CD14-positive monocyte (primary cell): ENCODE measurements around the gene TREX2. TPM values are rescaled to one million over a fixed set of nuclear protein-coding genes. Genes with fewer than 3 reads are reported as not detected.

Experiments used
- DNase-seq, 3 donors: peaks; one replicate each; pipeline ENCODE4 v3.0.0-alpha.2; 2011 to 2022
- H2AFZ ChIP-seq: 2 replicates; pipeline ENCODE4 v1.6.0; 2012; ENCODE audit warnings: mild to moderate bottlenecking, low read depth, low read length, inconsistent platforms; ENCODE audit not compliant: insufficient read depth, poor library complexity, severe bottlenecking
- H3K27ac ChIP-seq, 2 donors: 1 replicate in 1 of 2; 2 replicates in 1 of 2; pipeline ENCODE4 v1.5.1; 2012 to 2013; ENCODE audit warnings: low read length in 2 of 2, control low read depth in 1 of 2, inconsistent platforms in 1 of 2, low read depth in 1 of 2, mild to moderate bottlenecking in 1 of 2
- H3K27me3 ChIP-seq, 2 donors: one replicate each; pipeline versions ENCODE4 v1.6.0 to v1.6.1; 2011 to 2013; ENCODE audit warnings: low read length in 2 of 2; ENCODE audit not compliant: control insufficient read depth in 2 of 2, insufficient read depth in 2 of 2
- H3K36me3 ChIP-seq, 2 donors: replicated peaks in 1 of 2; 1 replicate in 1 of 2; 2 replicates in 1 of 2; pipeline versions ENCODE4 v1.5.1 to v1.6.1; 2012 to 2013; ENCODE audit warnings: low read length in 2 of 2, control low read depth in 1 of 2, inconsistent platforms in 1 of 2, mild to moderate bottlenecking in 1 of 2; ENCODE audit not compliant: insufficient read depth in 2 of 2, control insufficient read depth in 1 of 2
- H3K4me1 ChIP-seq, 2 donors: 1 replicate in 1 of 2; 2 replicates in 1 of 2; pipeline versions ENCODE4 v1.5.1 to v1.6.1; 2012 to 2013; ENCODE audit warnings: low read length in 2 of 2, control low read depth in 1 of 2, inconsistent platforms in 1 of 2, mild to moderate bottlenecking in 1 of 2, moderate library complexity in 1 of 2; ENCODE audit not compliant: insufficient read depth in 2 of 2, control insufficient read depth in 1 of 2
- H3K4me2 ChIP-seq: replicated peaks from 2 replicates; pipeline ENCODE3; 2012; ENCODE audit warnings: low read length, moderate library complexity, mild to moderate bottlenecking; ENCODE audit not compliant: poor library complexity, severe bottlenecking; ENCODE audit errors: extremely low read depth
- H3K4me3 ChIP-seq, 3 experiments: fragments of 200-600 bp in 1 of 3; sonication (generic) in 1 of 3; replicated peaks in 1 of 3; 1 replicate in 2 of 3; 2 replicates in 1 of 3; pipeline ENCODE4 v1.5.1; 2011 to 2013; ENCODE audit warnings: low read length in 3 of 3, mild to moderate bottlenecking in 3 of 3, control low read depth in 2 of 3, low read depth in 2 of 3, inconsistent platforms in 1 of 3, moderate library complexity in 1 of 3
- H3K79me2 ChIP-seq: 2 replicates; pipeline ENCODE4 v1.6.0; 2012; ENCODE audit warnings: mild to moderate bottlenecking, control low read depth, inconsistent platforms, low read length, moderate library complexity; ENCODE audit not compliant: insufficient read depth
- H3K9ac ChIP-seq: 2 replicates; pipeline ENCODE4 v1.6.0; 2017; ENCODE audit warnings: low read length, mild to moderate bottlenecking; ENCODE audit not compliant: insufficient read depth, poor library complexity, severe bottlenecking
- H3K9me3 ChIP-seq, 2 donors: replicated peaks in 1 of 2; 1 replicate in 1 of 2; 2 replicates in 1 of 2; pipeline versions ENCODE4 v1.5.1 to v1.6.1; 2012 to 2013; ENCODE audit warnings: low read length in 2 of 2, control low read depth in 1 of 2; ENCODE audit not compliant: control insufficient read depth in 1 of 2, insufficient read depth in 1 of 2
- H4K20me1 ChIP-seq: 2 replicates; pipeline ENCODE4 v1.6.0; 2012; ENCODE audit warnings: mild to moderate bottlenecking, low read length, control low read depth, moderate library complexity; ENCODE audit not compliant: insufficient read depth
- H3K27ac Mint-ChIP-seq, 7 donors: one replicate each; pipeline ENCODE4 v1.8.0; 2020; ENCODE audit warnings: mild to moderate bottlenecking in 7 of 7, mixed read lengths in 7 of 7, moderate library complexity in 6 of 7, inconsistent platforms in 2 of 7
- H3K27me3 Mint-ChIP-seq, 3 donors: one replicate each; pipeline ENCODE4 v1.8.0; 2021 to 2022; ENCODE audit warnings: low read depth in 3 of 3, mild to moderate bottlenecking in 3 of 3, mixed read lengths in 3 of 3, moderate library complexity in 3 of 3, inconsistent platforms in 1 of 3
- H3K36me3 Mint-ChIP-seq, 2 donors: one replicate each; pipeline ENCODE4 v1.8.0; 2020; ENCODE audit warnings: mixed read lengths in 2 of 2, inconsistent platforms in 1 of 2, mild to moderate bottlenecking in 1 of 2
- H3K4me1 Mint-ChIP-seq: one replicate; pipeline ENCODE4 v1.8.0; 2020; ENCODE audit warnings: mild to moderate bottlenecking, mixed read lengths
- H3K4me3 Mint-ChIP-seq, 2 donors: one replicate each; pipeline ENCODE4 v1.8.0; 2020; ENCODE audit warnings: mild to moderate bottlenecking in 2 of 2, mixed read lengths in 2 of 2, moderate library complexity in 1 of 2
- H3K9me3 Mint-ChIP-seq, 7 donors: one replicate each; pipeline ENCODE4 v1.8.0; 2020 to 2022; ENCODE audit warnings: mixed read lengths in 7 of 7, mild to moderate bottlenecking in 6 of 7, moderate library complexity in 6 of 7, inconsistent platforms in 2 of 7
- CTCF ChIP-seq: fragments of 200-600 bp; IDR thresholded peaks from one replicate; pipeline ENCODE4 v1.8.0; 2022; ENCODE audit warnings: antibody characterized with exemption, mild to moderate bottlenecking
- WGBS: methylation state at CpG from one replicate; pipeline ENCODE4 v1.1.5; 2013; ENCODE audit warnings: missing lambda C conversion rate; ENCODE audit not compliant: insufficient coverage; 5-methylcytosine and 5-hydroxymethylcytosine counted together
- intact Hi-C, 2 donors: fragments of 100-400 bp; cut with micrococcal nuclease; formaldehyde crosslinking; loops; one replicate each; pipeline versions ENCODE4 v1.15.0 to v1.15.1; 2023
- polyA plus RNA-seq, 3 donors: library from polyadenylated mRNA; depleted of rRNA in 1 of 3; unstranded in 2 of 3; stranded (reverse) in 1 of 3; fragments of 300-500 nt in 2 of 3; fragments of >200 nt in 1 of 3; fragmentation: Illumina TruSeq in 2 of 3; gene quantifications; 1 replicate in 2 of 3; 2 replicates in 1 of 3; pipeline ENCODE4 v1.2.3, GENCODE V29; 2012 to 2021

The TREX2 gene
- polyA plus RNA-seq, 3 donors = 1.5 TPM; not detected in 2

GRCh38 chrX:153408221-153408721, 37.6 kb downstream of the TREX2 start:
- Histone ChIP-seq H3K4me2 (no peak overlapping the region), H3K9me3 (no peaks in the 10 kb centered on the region), H3K27me3 (no peaks in the 10 kb centered on the region), H2AFZ (no peak overlapping the region), H3K4me1 (peaks cover 18% of the 10 kb centered on the region in 2 donors), H3K79me2 (no peaks in the 10 kb centered on the region), H4K20me1 (no peaks in the 10 kb centered on the region), H3K4me3 (no peak overlapping the region), H3K36me3 (no peaks in the 10 kb centered on the region), H3K27ac (no peak overlapping the region), H3K9ac (no peak overlapping the region)
- no peak for DNase-seq
- H3K9me3 Mint-ChIP-seq = peaks cover 0 to 1% (median 0%) of the 10 kb centered on the region in 7 donors
- intact Hi-C loops = no loop called here
- peaks cover 22% of the 10 kb centered on the region for H3K4me1 Mint-ChIP-seq
- H3K27me3 Mint-ChIP-seq = peaks cover 0 to 9% (median 8%) of the 10 kb centered on the region in 3 donors
- H3K4me3 Mint-ChIP-seq = no peak overlapping the region
- no peaks in the 10 kb centered on the region for H3K36me3 Mint-ChIP-seq
- H3K27ac Mint-ChIP-seq = no peak overlapping the region
- 96% methylated on average over 7 of the region's 10 CpGs for WGBS
- TF ChIP-seq CTCF = no peak

GRCh38 chrX:153407736-153408135, 38.1 kb downstream of the TREX2 start:
- no peaks in the 10 kb centered on the region for H3K27me3 ChIP-seq
- Mint-ChIP-seq H3K36me3 (no peaks in the 10 kb centered on the region), H3K27ac (no peak overlapping the region), H3K4me1 (peaks cover 17% of the 10 kb centered on the region), H3K4me3 (no peak overlapping the region), H3K27me3 (peaks cover 0 to 9% (median 8%) of the 10 kb centered on the region in 3 donors), H3K9me3 (peaks cover 0 to 1% (median 0%) of the 10 kb centered on the region in 7 donors)
- no peak for DNase-seq
- H2AFZ ChIP-seq = no peak overlapping the region
- no peak for TF ChIP-seq CTCF
- no peak overlapping the region for H3K4me3 ChIP-seq
- no peak overlapping the region for H3K27ac ChIP-seq
- intact Hi-C loops = no loop called here
- no peaks in the 10 kb centered on the region for H4K20me1 ChIP-seq
- H3K79me2 ChIP-seq = no peaks in the 10 kb centered on the region
- H3K36me3 ChIP-seq = no peaks in the 10 kb centered on the region
- WGBS = 86% methylated on average over 1 of the region's 3 CpGs
- H3K9me3 ChIP-seq = no peaks in the 10 kb centered on the region
- H3K9ac ChIP-seq = no peak overlapping the region
- H3K4me1 ChIP-seq = peaks cover 12 to 13% of the 10 kb centered on the region in 2 donors
- no peak overlapping the region for H3K4me2 ChIP-seq
